HUES64 (cell line): ENCODE results near the gene CAPS2.

Source experiments
- H3K27ac ChIP-seq: 2 replicates; pipeline ENCODE4 v1.7.0; 2013; ENCODE audit warnings: low read depth, low read length, inconsistent platforms
- H3K27me3 ChIP-seq: 2 replicates; pipeline ENCODE4 v1.6.1; 2013; ENCODE audit warnings: mild to moderate bottlenecking, low read length; ENCODE audit not compliant: insufficient read depth
- H3K36me3 ChIP-seq: 2 replicates; pipeline ENCODE4 v1.6.1; 2013; ENCODE audit warnings: mild to moderate bottlenecking, low read length; ENCODE audit not compliant: insufficient read depth
- H3K4me1 ChIP-seq: 2 replicates; pipeline ENCODE4 v1.6.1; 2013; ENCODE audit warnings: mild to moderate bottlenecking, low read length, moderate library complexity; ENCODE audit not compliant: insufficient read depth
- H3K4me3 ChIP-seq: 2 replicates; pipeline ENCODE4 v1.5.1; 2013; ENCODE audit warnings: mild to moderate bottlenecking, low read length, moderate library complexity
- H3K9ac ChIP-seq: 2 replicates; pipeline ENCODE4 v1.6.1; 2013; ENCODE audit warnings: mild to moderate bottlenecking, low read depth, low read length
- H3K9me3 ChIP-seq: 2 replicates; pipeline ENCODE4 v1.6.1; 2013; ENCODE audit warnings: low read depth, low read length; ENCODE audit not compliant: insufficient read depth
- WGBS: fragments of 150-250, 120-280 bp; methylation state at CpG from one replicate; pipeline ENCODE4 v1.1.7; 2013; ENCODE audit warnings: missing lambda C conversion rate; 5-methylcytosine and 5-hydroxymethylcytosine counted together

Gene CAPS2

DNA sequence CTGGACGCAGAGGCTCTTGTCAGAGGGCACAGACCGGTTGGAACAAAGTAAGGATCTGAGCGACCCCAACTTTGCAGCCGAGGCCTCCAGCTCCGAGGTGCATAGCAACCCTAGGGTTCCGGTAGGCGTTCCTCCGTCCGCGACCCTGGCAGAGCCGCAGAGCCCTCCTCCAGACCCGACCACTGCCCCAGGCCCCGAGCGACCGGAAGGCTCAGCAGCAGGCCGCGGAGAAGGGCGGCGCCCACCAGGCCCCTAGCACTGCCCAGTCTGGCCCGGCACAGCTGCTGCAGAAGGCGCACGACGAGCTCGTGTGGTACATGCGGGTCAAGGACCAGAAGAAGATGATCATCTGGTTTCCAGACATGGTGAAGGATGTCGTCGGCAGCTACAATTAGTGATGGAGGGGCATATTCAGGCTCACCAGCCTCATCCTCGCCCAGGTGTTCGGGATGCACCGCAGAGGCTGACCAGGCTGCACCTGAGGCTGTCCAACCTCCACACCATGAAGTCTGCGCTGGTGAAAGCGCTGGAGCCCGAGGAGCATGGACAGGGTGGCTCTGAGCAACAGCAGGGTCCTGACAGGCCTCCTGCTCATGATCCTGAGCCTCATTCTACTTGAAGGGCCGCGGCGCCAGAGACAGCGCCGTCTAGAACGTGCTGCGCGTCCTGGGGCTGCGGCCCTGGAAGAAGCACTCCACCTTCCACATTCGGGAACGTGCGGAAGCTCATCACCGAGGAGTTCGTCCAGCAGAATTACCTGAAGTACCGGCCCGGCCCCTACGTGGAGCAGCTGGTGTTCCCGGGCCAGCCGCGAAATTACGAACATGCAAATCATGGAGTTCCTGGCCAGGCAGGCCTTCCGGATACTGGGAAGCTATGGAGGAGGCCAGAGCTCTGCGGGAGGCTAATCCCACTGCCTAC is 24.5 kb downstream of the CAPS2 start:
- no peaks in the 10 kb centered on the region for H3K4me1 ChIP-seq
- no peak overlapping the region for H3K9ac ChIP-seq
- WGBS = 94% methylated on average over 56 of the region's 56 CpGs
- H3K4me3 ChIP-seq = no peak overlapping the region
- no peaks in the 10 kb centered on the region for H3K36me3 ChIP-seq
- H3K27ac ChIP-seq = no peak overlapping the region
- no peaks in the 10 kb centered on the region for H3K9me3 ChIP-seq
- no peaks in the 10 kb centered on the region for H3K27me3 ChIP-seq

GRCh38 chr12:75302781-75303180 is 27.3 kb downstream of the CAPS2 start:
- Histone ChIP-seq H3K36me3 (no peaks in the 10 kb centered on the region), H3K4me1 (no peaks in the 10 kb centered on the region), H3K27ac (no peak overlapping the region), H3K4me3 (no peak overlapping the region), H3K9ac (no peak overlapping the region), H3K9me3 (no peaks in the 10 kb centered on the region), H3K27me3 (no peaks in the 10 kb centered on the region)

GRCh38 chr12:75302225-75302624 is 27.9 kb downstream of the CAPS2 start:
- H3K9me3 ChIP-seq = no peaks in the 10 kb centered on the region
- H3K36me3 ChIP-seq = no peaks in the 10 kb centered on the region
- H3K9ac ChIP-seq = no peak overlapping the region
- no peak overlapping the region for H3K4me3 ChIP-seq
- H3K27ac ChIP-seq = no peak overlapping the region
- WGBS = no CpG with 5 or more reads among the region's 2 CpGs
- H3K27me3 ChIP-seq = no peaks in the 10 kb centered on the region
- H3K4me1 ChIP-seq = no peaks in the 10 kb centered on the region

GRCh38 chr12:75294797-75295196 is 35.3 kb downstream of the CAPS2 start:
- no CpG with 5 or more reads among the region's 3 CpGs for WGBS
- peaks cover 5% of the 10 kb centered on the region for H3K4me1 ChIP-seq
- H3K27me3 ChIP-seq = no peaks in the 10 kb centered on the region
- no peaks in the 10 kb centered on the region for H3K36me3 ChIP-seq
- H3K9ac ChIP-seq = no peak overlapping the region
- H3K4me3 ChIP-seq = no peak overlapping the region
- no peak overlapping the region for H3K27ac ChIP-seq
- no peaks in the 10 kb centered on the region for H3K9me3 ChIP-seq

GRCh38 chr12:75294336-75294735 is 35.8 kb downstream of the CAPS2 start:
- no peaks in the 10 kb centered on the region for H3K36me3 ChIP-seq
- no peak overlapping the region for H3K9ac ChIP-seq
- 27% methylated on average over 2 of the region's 3 CpGs for WGBS
- H3K4me1 ChIP-seq = peaks cover 5% of the 10 kb centered on the region
- no peak overlapping the region for H3K27ac ChIP-seq
- H3K9me3 ChIP-seq = no peaks in the 10 kb centered on the region
- no peaks in the 10 kb centered on the region for H3K27me3 ChIP-seq
- H3K4me3 ChIP-seq = no peak overlapping the region

DNA sequence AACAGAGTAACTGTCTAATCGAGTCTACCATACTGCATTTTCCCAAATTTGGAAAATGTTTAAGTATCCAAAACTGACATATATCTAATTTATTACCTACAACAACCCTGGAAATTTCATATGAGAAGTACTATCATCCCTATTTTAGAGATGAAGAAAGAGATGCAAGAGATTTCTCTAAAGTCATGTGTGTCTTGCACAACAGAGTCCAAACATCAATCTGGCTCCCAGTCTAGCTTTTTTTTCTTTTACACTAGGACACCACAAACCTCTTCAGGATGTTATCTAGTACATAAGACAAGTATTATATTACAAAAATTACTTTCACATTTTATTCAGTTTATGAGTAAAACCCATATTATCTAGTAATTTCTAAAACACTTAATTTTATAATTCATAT is 39.1 kb downstream of the CAPS2 start:
- H3K36me3 ChIP-seq = no peaks in the 10 kb centered on the region
- H3K27me3 ChIP-seq = no peaks in the 10 kb centered on the region
- WGBS = 100% methylated on average over 1 of the region's 1 CpG
- no peak overlapping the region for H3K4me3 ChIP-seq
- H3K27ac ChIP-seq = no peak overlapping the region
- H3K9me3 ChIP-seq = no peaks in the 10 kb centered on the region
- H3K4me1 ChIP-seq = peaks cover 5% of the 10 kb centered on the region
- H3K9ac ChIP-seq = no peak overlapping the region

GRCh38 chr12:75289753-75290152 is 40.4 kb downstream of the CAPS2 start:
- no peak overlapping the region for H3K9ac ChIP-seq
- peaks cover 5% of the 10 kb centered on the region for H3K4me1 ChIP-seq
- 100% methylated on average over 1 of the region's 1 CpG for WGBS
- H3K36me3 ChIP-seq = no peaks in the 10 kb centered on the region
- no peak overlapping the region for H3K27ac ChIP-seq
- H3K27me3 ChIP-seq = no peaks in the 10 kb centered on the region
- no peak overlapping the region for H3K4me3 ChIP-seq
- H3K9me3 ChIP-seq = no peaks in the 10 kb centered on the region

GRCh38 chr12:75288860-75289259 is 41.3 kb downstream of the CAPS2 start:
- Histone ChIP-seq H3K9ac (no peak overlapping the region), H3K4me3 (no peak overlapping the region), H3K36me3 (no peaks in the 10 kb centered on the region), H3K27me3 (no peaks in the 10 kb centered on the region), H3K27ac (no peak overlapping the region), H3K9me3 (no peaks in the 10 kb centered on the region), H3K4me1 (no peaks in the 10 kb centered on the region)
- WGBS = 92% methylated on average over 1 of the region's 1 CpG

DNA sequence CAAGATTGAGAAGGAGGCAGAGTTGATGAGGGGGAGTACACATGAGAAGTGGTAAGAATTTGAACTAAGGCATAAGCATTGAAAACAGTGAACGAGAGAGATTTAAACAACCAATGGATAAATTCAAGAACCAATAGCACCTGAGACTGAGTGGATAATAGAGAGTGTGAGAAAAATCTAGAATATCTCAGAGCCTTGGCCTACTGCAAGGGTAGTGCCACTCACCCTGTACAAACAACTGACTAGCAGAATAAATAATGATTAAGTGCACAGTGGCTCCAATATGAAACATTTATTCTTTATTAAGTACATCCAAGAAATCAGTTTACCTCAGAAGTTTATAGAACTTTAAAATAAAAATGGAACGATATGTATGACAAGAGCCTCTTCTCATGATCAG is 54.4 kb downstream of the CAPS2 start:
- H3K27ac ChIP-seq = no peak overlapping the region
- WGBS = 100% methylated on average over 2 of the region's 2 CpGs
- H3K27me3 ChIP-seq = no peaks in the 10 kb centered on the region
- no peak overlapping the region for H3K9ac ChIP-seq
- H3K36me3 ChIP-seq = no peaks in the 10 kb centered on the region
- no peaks in the 10 kb centered on the region for H3K9me3 ChIP-seq
- H3K4me3 ChIP-seq = no peak overlapping the region
- no peaks in the 10 kb centered on the region for H3K4me1 ChIP-seq

- Histone ChIP-seq H3K27me3 (no peaks in the 10 kb centered on the region), H3K36me3 (no peaks in the 10 kb centered on the region), H3K9me3 (no peaks in the 10 kb centered on the region), H3K9ac (no peak overlapping the region), H3K4me3 (no peak overlapping the region), H3K27ac (no peak overlapping the region), H3K4me1 (no peaks in the 10 kb centered on the region)
- 94% methylated on average over 5 of the region's 5 CpGs for WGBS
These were observed 58.5 kb downstream of the CAPS2 start for GRCh38 chr12:75271576-75271975.

GRCh38 chr12:75270157-75270556 is 60.0 kb downstream of the CAPS2 start:
- WGBS = 93% methylated on average over 4 of the region's 4 CpGs
- Histone ChIP-seq H3K4me1 (no peaks in the 10 kb centered on the region), H3K9ac (no peak overlapping the region), H3K36me3 (no peaks in the 10 kb centered on the region), H3K27ac (no peak overlapping the region), H3K9me3 (no peaks in the 10 kb centered on the region), H3K4me3 (no peak overlapping the region), H3K27me3 (no peaks in the 10 kb centered on the region)

DNA sequence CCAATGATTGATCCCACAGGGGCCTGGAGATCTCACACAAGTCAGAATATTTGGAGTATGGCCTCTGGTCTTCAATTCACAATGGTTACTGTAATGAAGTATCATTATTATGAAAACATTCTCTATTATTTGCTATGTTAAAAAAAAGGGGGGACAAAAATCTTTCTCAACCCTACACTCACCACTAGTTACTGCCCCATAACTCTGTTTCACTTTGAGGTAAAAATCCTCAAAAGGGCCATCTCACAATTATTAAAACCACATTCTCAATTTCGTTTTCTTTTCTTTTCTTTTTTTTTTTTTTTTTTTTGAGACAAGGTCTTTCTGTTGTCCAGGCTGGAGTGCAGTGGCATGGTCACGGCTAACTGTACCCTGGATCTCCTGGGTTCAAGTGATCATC is 60.9 kb downstream of the CAPS2 start:
- Histone ChIP-seq H3K4me1 (no peaks in the 10 kb centered on the region), H3K36me3 (no peaks in the 10 kb centered on the region), H3K9me3 (no peaks in the 10 kb centered on the region), H3K27me3 (no peaks in the 10 kb centered on the region), H3K9ac (no peak overlapping the region), H3K27ac (no peak overlapping the region), H3K4me3 (no peak overlapping the region)
- 85% methylated on average over 2 of the region's 2 CpGs for WGBS
